HepG2 (cell line): Measurements from ENCODE around the gene RNF13.

Experiments
- CTCF ChIP-seq: sonication (generic); formaldehyde crosslinking; IDR thresholded peaks from 2 replicates; pipeline ENCODE4 v1.5.0; 2020; ENCODE audit warnings: mild to moderate bottlenecking, missing genetic modification reagents, moderate library complexity
- EZH2 ChIP-seq: conservative IDR thresholded peaks from 2 replicates; pipeline ENCODE4 v1.6.1; 2012; ENCODE audit warnings: mild to moderate bottlenecking, low read depth, low read length, moderate library complexity
- HMG20A ChIP-seq: IDR thresholded peaks from 2 replicates; pipeline ENCODE4 v1.6.1; 2016; ENCODE audit warnings: borderline replicate concordance
- ZBTB26 ChIP-seq: IDR thresholded peaks from 2 replicates; pipeline ENCODE4 v1.6.1; 2016; ENCODE audit warnings: missing compliant biosample characterization, missing genetic modification reagents, borderline replicate concordance
- TF ChIP-seq, protein P1 (sequence below): sonication (generic); formaldehyde crosslinking; IDR thresholded peaks from 2 replicates; pipeline ENCODE4 v1.4.0; 2020; ENCODE audit warnings: missing genetic modification reagents
- TF ChIP-seq, protein P2 (sequence below): sonication (generic); formaldehyde crosslinking; IDR thresholded peaks from 2 replicates; pipeline ENCODE4 v1.5.0; 2020; ENCODE audit warnings: missing genetic modification reagents
- TF ChIP-seq, protein P3 (sequence below): IDR thresholded peaks from 2 replicates; pipeline ENCODE4 v1.6.1; 2016
- TF ChIP-seq, protein P4 (sequence below), 2 experiments: IDR thresholded peaks; 2 replicates each; pipeline ENCODE4 v1.6.1; 2011 to 2012; ENCODE audit warnings: low read length in 2 of 2, borderline replicate concordance in 1 of 2, low read depth in 1 of 2, mild to moderate bottlenecking in 1 of 2, moderate library complexity in 1 of 2

GRCh38 chr3:149992416-149993058 lies 179.5 kb downstream of the RNF13 start:
- TF ChIP-seq ZBTB26 (no peak), CTCF (CRISPR knock-in tag) (no peak), HMG20A (CRISPR knock-in tag) (no peak), EZH2 (no peak)
- TF ChIP-seq, protein P1, sequence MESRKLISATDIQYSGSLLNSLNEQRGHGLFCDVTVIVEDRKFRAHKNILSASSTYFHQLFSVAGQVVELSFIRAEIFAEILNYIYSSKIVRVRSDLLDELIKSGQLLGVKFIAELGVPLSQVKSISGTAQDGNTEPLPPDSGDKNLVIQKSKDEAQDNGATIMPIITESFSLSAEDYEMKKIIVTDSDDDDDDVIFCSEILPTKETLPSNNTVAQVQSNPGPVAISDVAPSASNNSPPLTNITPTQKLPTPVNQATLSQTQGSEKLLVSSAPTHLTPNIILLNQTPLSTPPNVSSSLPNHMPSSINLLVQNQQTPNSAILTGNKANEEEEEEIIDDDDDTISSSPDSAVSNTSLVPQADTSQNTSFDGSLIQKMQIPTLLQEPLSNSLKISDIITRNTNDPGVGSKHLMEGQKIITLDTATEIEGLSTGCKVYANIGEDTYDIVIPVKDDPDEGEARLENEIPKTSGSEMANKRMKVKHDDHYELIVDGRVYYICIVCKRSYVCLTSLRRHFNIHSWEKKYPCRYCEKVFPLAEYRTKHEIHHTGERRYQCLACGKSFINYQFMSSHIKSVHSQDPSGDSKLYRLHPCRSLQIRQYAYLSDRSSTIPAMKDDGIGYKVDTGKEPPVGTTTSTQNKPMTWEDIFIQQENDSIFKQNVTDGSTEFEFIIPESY (CRISPR knock-in tag) = no peak
- TF ChIP-seq, protein P2, sequence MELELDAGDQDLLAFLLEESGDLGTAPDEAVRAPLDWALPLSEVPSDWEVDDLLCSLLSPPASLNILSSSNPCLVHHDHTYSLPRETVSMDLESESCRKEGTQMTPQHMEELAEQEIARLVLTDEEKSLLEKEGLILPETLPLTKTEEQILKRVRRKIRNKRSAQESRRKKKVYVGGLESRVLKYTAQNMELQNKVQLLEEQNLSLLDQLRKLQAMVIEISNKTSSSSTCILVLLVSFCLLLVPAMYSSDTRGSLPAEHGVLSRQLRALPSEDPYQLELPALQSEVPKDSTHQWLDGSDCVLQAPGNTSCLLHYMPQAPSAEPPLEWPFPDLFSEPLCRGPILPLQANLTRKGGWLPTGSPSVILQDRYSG (CRISPR knock-in tag) = no peak
- TF ChIP-seq, protein P3, sequence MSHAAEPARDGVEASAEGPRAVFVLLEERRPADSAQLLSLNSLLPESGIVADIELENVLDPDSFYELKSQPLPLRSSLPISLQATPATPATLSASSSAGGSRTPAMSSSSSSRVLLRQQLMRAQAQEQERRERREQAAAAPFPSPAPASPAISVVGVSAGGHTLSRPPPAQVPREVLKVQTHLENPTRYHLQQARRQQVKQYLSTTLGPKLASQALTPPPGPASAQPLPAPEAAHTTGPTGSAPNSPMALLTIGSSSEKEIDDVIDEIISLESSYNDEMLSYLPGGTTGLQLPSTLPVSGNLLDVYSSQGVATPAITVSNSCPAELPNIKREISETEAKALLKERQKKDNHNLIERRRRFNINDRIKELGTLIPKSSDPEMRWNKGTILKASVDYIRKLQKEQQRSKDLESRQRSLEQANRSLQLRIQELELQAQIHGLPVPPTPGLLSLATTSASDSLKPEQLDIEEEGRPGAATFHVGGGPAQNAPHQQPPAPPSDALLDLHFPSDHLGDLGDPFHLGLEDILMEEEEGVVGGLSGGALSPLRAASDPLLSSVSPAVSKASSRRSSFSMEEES (CRISPR knock-in tag) = no peak
- TF ChIP-seq, protein P4, sequence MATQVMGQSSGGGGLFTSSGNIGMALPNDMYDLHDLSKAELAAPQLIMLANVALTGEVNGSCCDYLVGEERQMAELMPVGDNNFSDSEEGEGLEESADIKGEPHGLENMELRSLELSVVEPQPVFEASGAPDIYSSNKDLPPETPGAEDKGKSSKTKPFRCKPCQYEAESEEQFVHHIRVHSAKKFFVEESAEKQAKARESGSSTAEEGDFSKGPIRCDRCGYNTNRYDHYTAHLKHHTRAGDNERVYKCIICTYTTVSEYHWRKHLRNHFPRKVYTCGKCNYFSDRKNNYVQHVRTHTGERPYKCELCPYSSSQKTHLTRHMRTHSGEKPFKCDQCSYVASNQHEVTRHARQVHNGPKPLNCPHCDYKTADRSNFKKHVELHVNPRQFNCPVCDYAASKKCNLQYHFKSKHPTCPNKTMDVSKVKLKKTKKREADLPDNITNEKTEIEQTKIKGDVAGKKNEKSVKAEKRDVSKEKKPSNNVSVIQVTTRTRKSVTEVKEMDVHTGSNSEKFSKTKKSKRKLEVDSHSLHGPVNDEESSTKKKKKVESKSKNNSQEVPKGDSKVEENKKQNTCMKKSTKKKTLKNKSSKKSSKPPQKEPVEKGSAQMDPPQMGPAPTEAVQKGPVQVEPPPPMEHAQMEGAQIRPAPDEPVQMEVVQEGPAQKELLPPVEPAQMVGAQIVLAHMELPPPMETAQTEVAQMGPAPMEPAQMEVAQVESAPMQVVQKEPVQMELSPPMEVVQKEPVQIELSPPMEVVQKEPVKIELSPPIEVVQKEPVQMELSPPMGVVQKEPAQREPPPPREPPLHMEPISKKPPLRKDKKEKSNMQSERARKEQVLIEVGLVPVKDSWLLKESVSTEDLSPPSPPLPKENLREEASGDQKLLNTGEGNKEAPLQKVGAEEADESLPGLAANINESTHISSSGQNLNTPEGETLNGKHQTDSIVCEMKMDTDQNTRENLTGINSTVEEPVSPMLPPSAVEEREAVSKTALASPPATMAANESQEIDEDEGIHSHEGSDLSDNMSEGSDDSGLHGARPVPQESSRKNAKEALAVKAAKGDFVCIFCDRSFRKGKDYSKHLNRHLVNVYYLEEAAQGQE (IDR thresholded peaks at IDR 0.05; ENCODE audit: borderline replicate concordance in 1 of 2, low read depth in 1 of 2, low read length in 2 of 2) = no peak
